Limb (tissue), 2 donors: ENCODE measurements around the gene BIN1.
A peak's percentile ranks its signal among the peaks of the same experiment; 100 is the strongest.
"Not testable (repeated sequence)": the region's sequence is repeated elsewhere in the genome, so short reads cannot be mapped to it uniquely, and the experiment has no call there.

Source experiments
- DNase-seq, 2 donors: peaks; one replicate each; pipeline ENCODE4 v3.0.0-alpha.2; 2016; ENCODE audit errors: extremely low spot score in 2 of 2

BIN1 gene

DNA sequence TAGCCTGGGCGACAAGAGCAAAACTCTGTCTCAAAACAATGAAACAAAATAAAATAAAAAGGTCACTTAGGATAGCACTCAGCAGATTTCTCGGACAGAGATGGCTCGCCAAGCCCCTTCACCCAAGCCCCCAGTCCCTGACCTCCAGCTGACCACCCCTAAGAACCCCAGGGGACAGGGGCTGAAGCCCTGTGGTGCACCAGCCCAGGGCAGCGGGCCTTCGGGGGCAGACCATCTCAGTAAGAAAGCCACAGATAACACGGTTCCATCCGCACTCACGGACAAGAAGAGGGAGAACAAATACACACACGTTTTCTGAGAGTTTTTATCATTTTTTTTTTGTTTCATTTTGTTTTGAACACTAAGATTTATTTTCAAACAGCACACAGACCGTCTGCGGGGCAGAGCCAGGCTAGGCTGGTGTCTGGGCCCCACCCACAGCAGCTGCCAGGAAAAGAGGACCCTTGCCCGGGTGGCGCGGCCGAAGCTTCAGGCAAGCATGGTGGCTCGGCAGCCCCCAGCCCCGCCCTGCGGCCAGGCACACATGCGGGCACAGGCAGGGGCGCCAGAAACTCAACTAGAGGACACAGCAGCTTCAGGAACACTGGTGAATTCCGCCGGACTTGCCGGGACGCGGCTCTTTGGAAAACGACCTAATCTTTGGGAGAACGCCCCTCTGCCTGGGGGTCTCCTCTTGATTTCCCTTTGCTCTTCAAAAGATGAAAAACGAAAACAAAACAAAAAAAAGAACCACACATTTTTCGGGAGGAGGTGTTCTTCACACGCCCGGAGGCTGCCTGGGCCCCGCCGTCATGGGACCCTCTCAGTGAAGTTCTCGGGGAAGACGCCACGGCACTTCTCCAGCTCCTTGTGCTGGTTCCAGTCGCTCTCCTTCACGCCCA, 59.0 kb downstream of the BIN1 start:
- peak in 1 of 2 donors; percentile 29 for DNase-seq

DNA sequence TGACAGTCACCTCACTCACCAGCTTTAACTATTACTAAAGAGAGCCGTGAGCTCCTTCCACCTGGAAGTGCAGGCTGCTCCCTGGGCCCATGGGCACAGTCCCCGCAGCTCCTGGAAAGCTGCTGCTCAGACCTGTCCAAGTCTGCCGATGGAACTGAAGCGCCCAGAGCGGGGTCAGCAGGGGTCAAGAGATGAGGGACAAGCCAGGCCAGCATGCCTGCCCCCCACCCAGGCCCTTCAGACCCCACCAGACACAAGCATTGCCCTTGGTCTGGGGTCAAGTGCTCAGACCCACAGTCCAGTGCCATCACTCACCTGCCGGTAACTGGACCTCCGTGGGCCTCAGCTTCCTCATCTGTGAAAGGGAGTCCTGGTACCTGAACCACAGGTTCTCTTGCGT, 59.9 kb downstream of the BIN1 start:
- DNase-seq = no peak

DNA sequence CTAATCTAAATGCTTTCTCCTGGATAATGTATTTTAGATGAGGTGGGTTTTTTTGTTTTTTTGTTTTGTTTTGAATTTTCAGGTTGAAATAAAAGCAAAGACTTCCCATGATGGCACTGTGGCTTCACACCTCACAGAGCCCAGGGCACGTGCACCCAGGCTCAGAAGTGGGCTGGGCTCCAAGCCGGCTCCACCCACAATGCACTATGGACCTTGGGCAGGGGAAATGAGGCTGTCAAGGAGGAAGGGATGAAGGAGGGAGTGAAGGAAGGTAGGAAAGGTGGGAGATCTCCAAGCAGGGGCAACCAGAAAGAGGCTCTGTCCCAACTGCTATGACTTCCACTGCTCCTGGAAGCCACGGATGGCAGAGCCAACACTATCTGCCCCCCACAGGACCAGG, 60.4 kb downstream of the BIN1 start:
- DNase-seq = no peak

DNA sequence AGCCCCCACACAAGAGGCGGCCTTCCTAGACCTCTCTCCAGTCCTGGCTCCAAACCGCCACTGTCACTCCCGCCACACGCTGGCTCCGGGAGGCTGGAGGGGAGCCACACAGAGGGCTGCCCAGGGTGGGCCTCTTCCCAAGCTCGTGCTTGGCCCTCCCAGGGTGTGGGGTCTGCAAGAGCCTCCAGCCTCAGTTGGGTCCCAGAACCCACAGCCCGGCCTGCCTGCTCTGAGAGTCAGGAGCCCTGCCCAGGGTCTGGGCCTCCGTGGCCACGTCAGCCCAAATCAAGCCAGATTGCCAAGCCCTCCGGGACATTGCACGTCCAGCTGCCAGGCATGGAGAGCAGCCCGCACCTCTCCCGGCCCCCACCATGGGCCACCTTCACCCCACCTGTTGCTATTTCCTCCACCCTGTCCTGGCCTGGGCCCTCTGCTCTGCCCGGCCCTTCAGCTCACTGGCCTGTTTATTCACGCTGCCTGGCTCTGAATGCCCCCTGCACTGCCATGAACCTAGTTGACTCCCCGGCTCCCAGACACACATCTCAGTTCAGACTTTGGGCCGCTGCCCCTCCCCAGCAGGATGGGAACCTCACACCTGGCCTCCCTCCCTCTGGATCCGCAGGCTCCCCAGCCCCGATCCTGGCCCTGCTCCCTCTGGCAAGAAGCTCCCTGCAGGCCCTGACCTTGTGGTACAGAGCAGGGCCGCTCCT, 61.0 kb downstream of the BIN1 start:
- peak in 1 of 2 donors; percentile 43 for DNase-seq

DNA sequence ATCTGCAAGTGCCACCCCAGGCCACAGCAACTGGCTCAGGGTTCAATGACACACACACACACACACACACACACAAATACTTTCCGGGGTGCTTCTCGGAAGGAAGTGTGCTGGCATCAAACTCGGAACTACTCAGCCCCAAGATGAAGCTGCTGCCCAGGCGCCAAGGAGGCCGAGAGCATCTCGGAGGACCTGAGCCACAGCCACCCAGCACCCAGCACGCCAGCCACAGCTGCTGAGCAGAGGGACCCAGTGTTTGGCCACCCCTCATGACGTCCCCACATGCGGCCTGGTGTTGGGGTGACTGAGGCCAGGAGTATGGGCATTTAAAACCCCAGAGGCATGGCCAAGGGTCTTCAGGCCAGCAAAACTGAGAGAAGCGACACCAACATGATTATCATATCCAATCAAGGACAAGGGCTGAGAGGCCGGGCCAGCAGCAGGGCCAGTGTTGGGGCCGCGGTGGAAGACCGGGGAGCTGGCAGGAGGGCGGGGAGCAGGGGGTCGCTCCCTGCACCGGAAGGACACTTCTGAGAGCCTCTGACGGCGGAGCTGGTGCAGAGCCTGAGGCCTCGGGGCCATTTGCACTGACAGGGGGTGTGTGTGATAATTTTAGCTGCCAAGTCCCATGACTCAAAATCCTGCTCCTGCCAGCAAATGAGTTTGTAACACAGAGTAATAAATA, 61.8 kb downstream of the BIN1 start:
- peak in 1 of 2 donors; percentile 33 for DNase-seq

DNA sequence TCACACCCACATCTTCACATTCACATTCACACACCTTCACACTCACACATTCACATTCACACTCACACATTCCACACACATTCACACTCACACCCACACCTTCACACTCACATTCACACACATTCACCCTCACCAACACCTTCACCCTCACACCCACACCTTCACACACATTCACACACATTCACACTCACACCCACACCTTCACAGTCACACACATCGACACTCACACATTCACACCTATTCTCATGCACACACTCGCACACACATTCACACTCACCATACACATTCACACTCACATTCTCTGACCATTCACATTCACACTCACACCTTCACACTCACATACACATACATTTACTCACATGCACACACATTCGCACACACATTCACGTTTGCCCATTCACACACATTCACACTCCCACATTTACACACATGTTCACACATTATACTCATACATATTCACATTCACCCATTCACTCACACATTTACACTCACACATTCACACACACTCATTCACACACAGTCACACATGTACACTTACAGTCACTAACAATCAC, 62.7 kb downstream of the BIN1 start:
- no peak for DNase-seq

DNA sequence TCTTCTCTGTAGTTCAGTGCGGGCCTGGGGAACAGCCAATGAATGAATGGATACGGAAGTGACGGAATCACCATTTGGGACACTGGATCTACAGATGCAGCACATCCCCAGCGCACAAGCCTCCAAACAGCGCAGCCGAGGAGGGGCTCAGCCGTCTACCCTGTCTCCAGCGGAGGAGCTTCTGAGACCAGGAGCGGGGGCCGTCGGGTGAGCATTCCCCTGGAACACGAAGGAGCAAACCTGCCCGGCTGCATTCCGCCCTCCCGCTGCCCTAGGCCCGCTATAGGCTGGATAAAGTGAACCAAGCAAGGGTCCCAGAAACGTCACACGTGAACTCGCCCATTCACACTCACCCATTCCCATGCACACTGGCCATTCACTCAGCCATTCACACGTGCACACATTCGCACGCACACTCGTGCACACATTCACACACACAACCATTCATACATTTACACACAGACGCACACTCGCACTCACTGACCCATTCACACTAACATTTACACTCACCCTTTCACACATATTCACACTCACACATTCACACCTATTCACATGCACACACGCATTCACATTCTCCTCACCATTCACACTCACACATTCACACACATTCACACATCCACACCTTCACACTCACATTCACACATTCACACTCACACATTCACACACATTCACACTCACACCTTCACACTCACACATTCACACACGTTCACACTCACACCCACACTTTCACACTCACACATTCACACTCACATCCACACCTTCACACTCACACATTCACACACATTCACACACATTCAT, 63.4 kb downstream of the BIN1 start:
- DNase-seq = no peak

DNA sequence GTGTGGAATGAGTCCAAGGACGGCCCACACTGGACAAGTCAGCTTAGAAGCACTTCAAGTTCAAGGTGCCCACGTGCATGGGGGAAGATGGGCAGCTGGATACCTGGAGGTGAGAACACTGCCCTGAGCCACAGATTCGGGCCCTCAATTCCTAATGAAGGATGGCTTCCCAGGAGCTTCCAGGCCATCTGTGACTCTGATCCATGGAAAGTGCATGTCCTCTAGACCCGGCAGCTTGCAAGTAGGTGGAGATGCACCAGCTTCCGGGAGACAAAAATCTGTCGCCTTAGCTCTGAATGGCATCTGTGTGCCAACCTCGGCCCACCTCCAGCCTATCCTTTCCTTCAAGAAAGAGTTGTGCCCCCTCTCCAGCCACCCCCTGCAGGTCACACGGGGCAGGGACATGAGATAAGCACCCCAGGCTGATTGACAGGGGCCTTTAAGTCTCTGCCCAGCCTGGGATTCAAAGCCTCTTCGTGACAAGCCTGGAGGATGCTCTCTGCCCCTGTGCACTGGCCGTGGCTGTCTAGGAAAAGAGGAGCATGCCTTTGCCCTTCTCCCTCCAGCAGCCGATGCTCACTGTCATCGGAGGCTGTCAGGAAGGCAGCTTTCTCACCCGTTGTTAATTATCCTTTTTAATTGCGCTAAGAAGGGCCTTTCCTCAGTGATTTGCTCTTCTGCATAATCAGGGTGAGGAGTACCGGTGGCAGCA, 65.5 kb downstream of the BIN1 start:
- no peak for DNase-seq

DNA sequence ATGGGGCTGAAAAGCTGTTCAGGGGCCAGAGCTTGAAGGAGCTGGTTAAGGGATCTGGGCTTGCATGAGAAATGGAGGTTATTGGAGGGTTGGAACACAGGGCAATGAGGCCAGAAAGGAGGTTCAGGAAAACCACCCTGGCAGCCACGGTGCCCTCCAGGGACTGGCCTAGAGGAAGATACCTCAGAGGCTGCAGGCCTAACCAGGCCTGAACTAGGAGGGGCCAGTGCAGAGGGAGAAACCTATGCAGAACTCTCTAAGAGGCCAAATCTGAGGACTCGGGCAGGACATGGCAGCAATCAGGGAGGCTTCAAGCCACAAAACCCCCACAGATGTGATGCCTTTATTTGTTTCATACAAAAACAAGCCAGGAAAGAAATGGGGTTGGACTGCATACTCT, 66.8 kb downstream of the BIN1 start:
- DNase-seq = no peak

DNA sequence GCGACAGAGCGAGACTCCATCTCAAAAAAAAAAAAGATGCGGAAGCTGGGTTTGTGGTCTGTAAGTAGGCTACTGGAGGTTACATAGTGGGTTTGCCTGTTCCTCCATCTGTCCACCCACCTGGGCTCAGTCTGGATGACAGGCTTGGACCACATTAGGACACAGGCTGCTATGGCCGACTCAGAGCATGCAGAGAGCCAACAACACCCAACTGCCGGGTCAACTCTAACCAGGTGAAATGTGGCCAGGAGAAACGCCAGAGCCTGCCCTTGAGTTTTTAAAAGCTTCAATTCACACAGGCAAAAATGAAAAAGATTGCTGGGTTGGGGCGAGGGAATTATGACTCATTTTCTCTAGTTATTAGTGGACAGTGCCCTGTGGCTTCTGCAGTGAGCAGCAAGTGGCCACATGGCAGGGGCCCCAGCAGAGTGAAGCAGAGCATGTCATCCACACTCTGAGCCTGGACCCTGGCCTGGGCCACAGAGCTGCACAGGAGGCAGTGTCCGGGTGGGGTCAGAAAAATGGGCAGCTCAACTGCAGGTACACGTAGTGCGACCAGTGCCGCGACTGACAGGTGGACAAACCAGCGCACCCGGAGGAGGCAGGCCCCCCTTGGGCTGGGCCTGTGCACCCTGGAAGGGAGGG, 67.4 kb downstream of the BIN1 start:
- DNase-seq = no peak

DNA sequence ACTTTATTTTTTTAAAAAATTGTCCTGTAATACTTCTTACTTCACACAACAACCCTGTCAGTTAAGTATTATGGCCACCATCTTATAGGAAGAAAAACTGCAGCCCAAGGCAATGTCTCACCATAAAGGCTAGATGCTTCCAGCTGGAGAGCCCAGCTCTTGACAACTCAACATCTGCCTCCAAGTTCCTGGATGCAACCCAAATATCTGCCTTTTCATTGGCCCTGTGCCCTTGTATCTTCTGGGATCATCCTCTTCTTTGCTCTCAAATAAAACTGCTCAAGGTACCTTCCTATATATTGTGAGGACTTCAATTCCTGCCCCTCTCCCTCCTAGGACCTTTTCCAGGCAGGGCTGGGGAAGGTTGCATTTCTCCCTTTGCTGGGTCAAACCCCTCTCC, 69.5 kb downstream of the BIN1 start:
- no peak for DNase-seq

DNA sequence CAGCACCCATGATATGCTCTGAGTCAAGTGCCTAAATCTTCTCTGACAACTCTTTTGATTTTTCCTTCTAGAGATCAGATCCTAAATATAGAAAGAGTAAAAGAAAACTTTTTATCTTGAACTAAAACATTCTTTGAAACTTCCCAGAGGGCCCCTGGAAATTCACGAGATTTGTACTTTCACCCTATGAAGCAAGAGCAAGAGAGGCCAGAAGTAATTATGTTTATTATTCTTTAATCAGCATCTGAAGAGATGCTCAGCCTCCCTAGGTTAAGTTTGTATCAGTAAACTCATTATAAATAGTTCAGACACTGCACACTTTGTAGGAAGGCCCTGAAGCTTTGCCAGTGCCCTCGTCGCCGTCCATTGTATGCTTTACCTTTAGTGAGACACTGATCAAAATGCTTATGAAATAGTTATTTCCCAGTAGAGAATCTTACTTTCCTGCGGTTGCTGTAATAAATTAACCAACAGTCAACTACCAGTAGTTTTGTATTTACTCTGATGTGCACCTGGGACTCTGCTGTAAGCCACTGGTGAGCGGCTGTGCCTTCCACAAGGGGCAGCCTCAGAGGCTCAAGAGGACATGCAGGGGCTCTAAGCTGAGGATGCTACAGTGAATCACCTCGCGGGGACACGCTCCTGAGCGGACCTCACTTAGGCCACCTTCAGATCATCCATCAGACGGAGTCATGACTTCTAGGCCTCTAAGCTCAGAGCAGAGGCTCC, 71.9 kb downstream of the BIN1 start:
- no peak for DNase-seq

DNA sequence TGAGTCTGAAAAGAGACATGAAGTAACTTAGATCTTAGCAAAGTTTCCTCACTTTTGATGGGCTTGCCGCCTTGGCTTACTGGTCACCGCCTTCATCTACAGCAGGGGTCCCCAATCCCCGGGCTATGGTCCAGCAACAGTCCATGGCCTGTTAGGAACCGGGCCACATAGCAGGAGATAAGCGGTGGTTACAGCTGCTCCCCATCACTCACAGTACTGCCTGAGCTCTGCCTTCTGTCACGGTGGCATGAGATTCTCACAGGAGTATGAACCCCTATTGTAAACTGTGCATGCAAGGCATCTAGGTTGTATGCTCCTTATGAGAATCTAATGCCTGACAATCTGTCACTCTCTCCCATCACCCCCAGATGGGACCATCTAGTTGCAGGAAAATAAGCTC, 72.9 kb downstream of the BIN1 start:
- no peak for DNase-seq

DNA sequence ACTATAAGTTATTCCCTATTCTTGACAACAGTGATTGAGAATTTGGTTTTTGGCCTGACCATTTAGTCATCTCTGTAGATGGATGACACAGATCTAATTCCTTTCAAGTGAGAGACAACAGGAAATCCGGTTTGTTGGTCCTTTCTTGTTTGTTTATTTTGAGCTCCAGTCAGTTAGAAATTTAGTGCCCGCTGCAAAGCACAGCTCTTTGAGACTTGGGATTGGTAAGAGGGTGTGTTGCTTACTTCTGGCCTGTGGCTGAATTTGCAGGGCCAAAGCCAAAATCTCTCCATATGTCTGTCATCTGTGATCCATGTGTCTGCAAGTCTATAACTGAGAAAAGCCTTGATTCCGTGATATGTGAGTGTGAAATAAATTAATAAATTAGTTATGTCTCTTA, 74.3 kb downstream of the BIN1 start:
- no peak for DNase-seq

DNA sequence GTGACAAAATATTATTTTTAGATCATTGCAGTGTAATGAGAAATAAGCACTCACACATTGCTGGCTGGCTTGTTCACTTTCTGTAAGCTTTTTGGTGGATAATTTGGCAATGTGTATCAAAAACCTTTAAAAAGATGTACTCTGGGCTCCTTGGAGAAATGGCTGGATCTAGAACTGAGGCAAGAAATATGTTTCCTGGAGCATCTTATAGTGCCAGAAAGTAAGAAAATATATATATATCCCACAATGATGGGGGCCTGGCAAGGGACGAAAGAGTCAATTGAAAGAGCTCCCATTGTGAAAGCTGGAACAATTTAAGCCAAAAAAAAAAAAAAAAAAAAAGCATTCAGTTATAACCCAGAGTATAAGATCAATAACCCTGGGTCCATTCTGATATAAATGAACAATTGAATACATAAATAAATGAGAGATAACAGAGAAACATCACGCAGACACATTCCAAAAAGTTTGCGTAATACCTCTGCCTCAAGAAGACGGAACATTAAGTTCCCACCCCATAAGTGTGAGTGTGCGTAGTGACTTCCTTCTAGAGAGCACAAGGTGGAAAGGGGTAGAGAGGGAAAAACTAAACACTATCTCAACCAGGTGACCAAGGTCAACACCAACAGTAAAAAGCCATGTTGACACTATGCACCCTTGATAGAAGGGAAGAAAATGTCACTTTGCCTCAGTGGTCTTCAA, 77.5 kb downstream of the BIN1 start:
- DNase-seq = no peak

DNA sequence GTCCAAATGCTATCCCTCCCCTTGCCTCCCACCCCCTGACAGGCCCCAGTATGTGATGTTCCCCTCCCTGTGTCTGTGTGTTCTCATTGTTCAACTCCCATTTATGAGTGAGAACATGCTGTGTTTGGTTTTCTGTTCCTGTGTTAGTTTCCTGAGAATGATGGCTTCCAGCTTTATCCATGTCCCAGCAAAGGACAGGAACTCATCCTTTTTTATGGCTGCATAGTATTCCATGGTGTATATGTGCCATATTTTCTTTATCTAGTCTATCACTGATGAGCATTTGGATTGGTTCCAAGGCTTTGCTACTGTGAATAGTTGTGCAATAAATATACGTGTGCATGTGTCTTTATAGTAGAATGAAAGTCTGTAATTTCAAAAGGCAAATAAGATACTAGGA, 78.2 kb downstream of the BIN1 start:
- not testable (repeated sequence) for DNase-seq

DNA sequence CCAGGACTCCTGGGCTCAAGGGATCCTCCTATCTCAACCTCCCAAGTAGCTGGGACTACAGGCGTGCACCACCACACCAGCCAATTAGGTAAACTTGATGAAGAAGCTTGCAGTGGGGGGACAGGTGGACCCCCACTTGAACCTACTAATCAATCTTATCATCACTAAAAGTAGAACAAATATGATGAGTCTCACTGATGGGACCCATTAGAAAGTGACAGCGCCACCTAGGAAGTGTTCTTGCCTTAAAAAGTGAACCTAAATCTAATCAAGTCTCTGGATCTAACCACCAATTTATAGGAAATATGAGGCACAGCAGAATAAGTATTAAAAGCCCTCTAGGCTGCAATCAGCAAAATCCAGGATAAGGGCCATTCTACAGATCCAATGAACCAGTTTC, 79.2 kb downstream of the BIN1 start:
- DNase-seq = no peak

DNA sequence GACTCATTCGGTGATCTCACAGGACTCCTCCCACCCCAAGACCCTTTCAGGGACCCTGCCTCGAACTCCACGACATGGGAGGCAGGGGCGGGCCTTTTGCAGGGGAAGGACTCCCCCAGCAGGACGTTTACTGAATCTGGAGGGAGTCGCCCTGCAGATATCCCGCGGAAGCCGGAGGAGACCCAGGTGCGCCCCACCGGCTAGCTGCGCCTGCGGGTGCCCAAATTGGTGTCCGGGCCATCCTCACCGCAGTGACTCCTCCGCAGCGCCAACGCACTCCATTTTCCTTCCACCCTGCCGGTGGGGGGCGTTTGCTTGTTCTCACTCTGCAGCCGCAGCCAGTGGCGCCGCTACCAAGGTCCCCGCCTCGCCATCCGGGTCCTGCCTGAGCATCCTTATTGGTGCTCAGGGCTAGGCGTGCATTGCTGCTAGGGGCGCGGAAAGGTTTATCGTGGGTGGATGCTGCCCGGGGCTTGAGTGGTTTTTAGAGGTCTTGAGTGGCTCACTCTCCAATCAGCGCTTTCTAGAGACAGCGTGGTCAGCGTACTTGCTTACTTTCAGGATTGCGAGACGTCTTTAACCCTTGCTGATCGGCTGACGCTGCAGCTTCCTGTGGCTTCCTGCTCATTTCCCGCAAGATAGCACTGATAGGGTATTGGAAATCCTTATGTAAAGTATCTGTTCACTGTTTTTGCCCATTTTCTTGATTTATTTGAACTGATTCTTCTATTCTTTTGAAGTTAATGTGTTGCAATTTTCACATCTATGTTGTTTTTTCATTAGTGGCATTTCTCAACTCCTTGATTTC, 81.4 kb downstream of the BIN1 start:
- peak; percentile 73 to 88 for DNase-seq
